Gastroesophageal sphincter (tissue), 3 donors: ENCODE data around the gene SLC38A3.

Experiments
- CTCF ChIP-seq, 4 experiments: fragments of 200-600 bp in 2 of 4; fragments of 450-650 bp in 2 of 4; sonication (generic) in 1 of 4; IDR thresholded peaks; one replicate each; pipeline ENCODE4 v1.5.1; 2017 to 2019; ENCODE audit warnings: antibody characterized with exemption in 4 of 4, mild to moderate bottlenecking in 2 of 4, moderate library complexity in 2 of 4
- POLR2A ChIP-seq, 2 donors: fragments of 450-650 bp; IDR thresholded peaks; one replicate each; pipeline ENCODE4 v1.6.1; 2017; ENCODE audit warnings: antibody characterized with exemption in 2 of 2, mild to moderate bottlenecking in 2 of 2, moderate library complexity in 1 of 2

DNA sequence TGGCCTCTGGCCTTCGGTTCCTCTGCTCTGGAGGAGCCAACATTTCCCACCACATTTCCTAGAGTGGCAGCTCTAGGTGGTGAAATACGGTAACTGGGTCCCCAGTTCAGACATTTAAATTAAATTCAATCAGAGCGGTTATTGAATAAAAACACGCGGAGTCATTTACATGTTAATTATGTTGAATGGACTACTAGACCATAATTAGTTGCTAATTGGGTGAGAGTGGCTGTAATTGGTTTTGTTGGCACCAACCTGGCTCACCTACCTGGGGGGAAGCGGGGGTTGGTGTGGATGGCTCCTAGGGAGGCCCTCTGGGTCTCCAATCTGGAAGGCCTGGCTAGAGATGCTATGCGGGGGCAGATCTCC lies 37.2 kb upstream of the SLC38A3 start:
- TF ChIP-seq CTCF (IDR thresholded peaks at IDR 0.05) (no peak), POLR2A (IDR thresholded peaks at IDR 0.05) (no peak)
